ENCODE data around the gene HSPB7. TPM values are rescaled to one million over a fixed set of nuclear protein-coding genes. Genes with fewer than 3 reads are reported as not detected.

The HSPB7 gene
- total and polyA plus RNA-seq, 2 experiments from 2014 or later, result 0.13 TPM; not detected in 1

- H3F3A ChIP-seq (replicated peaks; ENCODE audit: low read depth), result no peaks in the 10 kb centered on the region
- H2AFZ ChIP-seq, result no peak overlapping the region
- no peaks in the 10 kb centered on the region for H3K79me2 ChIP-seq (replicated peaks; ENCODE audit: insufficient read depth)
- TF ChIP-seq STAT1 (IDR thresholded peaks at IDR 0.05; ENCODE audit: unreplicated experiment), result no peak
- TF ChIP-seq, protein P1, sequence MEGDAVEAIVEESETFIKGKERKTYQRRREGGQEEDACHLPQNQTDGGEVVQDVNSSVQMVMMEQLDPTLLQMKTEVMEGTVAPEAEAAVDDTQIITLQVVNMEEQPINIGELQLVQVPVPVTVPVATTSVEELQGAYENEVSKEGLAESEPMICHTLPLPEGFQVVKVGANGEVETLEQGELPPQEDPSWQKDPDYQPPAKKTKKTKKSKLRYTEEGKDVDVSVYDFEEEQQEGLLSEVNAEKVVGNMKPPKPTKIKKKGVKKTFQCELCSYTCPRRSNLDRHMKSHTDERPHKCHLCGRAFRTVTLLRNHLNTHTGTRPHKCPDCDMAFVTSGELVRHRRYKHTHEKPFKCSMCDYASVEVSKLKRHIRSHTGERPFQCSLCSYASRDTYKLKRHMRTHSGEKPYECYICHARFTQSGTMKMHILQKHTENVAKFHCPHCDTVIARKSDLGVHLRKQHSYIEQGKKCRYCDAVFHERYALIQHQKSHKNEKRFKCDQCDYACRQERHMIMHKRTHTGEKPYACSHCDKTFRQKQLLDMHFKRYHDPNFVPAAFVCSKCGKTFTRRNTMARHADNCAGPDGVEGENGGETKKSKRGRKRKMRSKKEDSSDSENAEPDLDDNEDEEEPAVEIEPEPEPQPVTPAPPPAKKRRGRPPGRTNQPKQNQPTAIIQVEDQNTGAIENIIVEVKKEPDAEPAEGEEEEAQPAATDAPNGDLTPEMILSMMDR (conservative IDR thresholded peaks at IDR 0.05; ENCODE audit: low read depth in 2 of 2), result no peak
- TF ChIP-seq ZNF331 (CRISPR knock-in tag; IDR thresholded peaks at IDR 0.05; ENCODE audit: low read depth), result no peak
- TF ChIP-seq, protein P2, sequence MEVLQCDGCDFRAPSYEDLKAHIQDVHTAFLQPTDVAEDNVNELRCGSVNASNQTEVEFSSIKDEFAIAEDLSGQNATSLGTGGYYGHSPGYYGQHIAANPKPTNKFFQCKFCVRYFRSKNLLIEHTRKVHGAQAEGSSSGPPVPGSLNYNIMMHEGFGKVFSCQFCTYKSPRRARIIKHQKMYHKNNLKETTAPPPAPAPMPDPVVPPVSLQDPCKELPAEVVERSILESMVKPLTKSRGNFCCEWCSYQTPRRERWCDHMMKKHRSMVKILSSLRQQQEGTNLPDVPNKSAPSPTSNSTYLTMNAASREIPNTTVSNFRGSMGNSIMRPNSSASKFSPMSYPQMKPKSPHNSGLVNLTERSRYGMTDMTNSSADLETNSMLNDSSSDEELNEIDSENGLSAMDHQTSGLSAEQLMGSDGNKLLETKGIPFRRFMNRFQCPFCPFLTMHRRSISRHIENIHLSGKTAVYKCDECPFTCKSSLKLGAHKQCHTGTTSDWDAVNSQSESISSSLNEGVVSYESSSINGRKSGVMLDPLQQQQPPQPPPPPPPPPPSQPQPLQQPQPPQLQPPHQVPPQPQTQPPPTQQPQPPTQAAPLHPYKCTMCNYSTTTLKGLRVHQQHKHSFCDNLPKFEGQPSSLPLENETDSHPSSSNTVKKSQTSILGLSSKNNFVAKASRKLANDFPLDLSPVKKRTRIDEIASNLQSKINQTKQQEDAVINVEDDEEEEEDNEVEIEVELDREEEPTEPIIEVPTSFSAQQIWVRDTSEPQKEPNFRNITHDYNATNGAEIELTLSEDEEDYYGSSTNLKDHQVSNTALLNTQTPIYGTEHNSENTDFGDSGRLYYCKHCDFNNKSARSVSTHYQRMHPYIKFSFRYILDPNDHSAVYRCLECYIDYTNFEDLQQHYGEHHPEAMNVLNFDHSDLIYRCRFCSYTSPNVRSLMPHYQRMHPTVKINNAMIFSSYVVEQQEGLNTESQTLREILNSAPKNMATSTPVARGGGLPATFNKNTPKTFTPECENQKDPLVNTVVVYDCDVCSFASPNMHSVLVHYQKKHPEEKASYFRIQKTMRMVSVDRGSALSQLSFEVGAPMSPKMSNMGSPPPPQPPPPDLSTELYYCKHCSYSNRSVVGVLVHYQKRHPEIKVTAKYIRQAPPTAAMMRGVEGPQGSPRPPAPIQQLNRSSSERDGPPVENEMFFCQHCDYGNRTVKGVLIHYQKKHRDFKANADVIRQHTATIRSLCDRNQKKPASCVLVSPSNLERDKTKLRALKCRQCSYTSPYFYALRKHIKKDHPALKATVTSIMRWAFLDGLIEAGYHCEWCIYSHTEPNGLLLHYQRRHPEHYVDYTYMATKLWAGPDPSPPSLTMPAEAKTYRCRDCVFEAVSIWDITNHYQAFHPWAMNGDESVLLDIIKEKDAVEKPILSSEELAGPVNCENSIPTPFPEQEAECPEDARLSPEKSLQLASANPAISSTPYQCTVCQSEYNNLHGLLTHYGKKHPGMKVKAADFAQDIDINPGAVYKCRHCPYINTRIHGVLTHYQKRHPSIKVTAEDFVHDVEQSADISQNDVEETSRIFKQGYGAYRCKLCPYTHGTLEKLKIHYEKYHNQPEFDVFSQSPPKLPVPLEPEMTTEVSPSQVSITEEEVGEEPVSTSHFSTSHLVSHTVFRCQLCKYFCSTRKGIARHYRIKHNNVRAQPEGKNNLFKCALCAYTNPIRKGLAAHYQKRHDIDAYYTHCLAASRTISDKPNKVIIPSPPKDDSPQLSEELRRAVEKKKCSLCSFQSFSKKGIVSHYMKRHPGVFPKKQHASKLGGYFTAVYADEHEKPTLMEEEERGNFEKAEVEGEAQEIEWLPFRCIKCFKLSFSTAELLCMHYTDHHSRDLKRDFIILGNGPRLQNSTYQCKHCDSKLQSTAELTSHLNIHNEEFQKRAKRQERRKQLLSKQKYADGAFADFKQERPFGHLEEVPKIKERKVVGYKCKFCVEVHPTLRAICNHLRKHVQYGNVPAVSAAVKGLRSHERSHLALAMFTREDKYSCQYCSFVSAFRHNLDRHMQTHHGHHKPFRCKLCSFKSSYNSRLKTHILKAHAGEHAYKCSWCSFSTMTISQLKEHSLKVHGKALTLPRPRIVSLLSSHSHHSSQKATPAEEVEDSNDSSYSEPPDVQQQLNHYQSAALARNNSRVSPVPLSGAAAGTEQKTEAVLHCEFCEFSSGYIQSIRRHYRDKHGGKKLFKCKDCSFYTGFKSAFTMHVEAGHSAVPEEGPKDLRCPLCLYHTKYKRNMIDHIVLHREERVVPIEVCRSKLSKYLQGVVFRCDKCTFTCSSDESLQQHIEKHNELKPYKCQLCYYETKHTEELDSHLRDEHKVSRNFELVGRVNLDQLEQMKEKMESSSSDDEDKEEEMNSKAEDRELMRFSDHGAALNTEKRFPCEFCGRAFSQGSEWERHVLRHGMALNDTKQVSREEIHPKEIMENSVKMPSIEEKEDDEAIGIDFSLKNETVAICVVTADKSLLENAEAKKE (CRISPR knock-in tag; IDR thresholded peaks at IDR 0.05), result no peak
- TF ChIP-seq EZH2 (IDR thresholded peaks at IDR 0.05; ENCODE audit: low read depth, unreplicated experiment), result no peak
- TF ChIP-seq, protein P3, sequence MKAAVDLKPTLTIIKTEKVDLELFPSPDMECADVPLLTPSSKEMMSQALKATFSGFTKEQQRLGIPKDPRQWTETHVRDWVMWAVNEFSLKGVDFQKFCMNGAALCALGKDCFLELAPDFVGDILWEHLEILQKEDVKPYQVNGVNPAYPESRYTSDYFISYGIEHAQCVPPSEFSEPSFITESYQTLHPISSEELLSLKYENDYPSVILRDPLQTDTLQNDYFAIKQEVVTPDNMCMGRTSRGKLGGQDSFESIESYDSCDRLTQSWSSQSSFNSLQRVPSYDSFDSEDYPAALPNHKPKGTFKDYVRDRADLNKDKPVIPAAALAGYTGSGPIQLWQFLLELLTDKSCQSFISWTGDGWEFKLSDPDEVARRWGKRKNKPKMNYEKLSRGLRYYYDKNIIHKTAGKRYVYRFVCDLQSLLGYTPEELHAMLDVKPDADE (IDR thresholded peaks at IDR 0.05), result no peak
- no peak for TF ChIP-seq CREB1 (CRISPR knock-in tag; IDR thresholded peaks at IDR 0.05; ENCODE audit: low read depth)
- no peak for TF ChIP-seq POLR2AphosphoS5 (IDR thresholded peaks at IDR 0.05; ENCODE audit: low read depth)
- no peak for TF ChIP-seq JUNB (IDR thresholded peaks at IDR 0.05; ENCODE audit: unreplicated experiment)
- TF ChIP-seq NANOG (IDR thresholded peaks at IDR 0.05; ENCODE audit: borderline replicate concordance), result no peak
- no peak for TF ChIP-seq EZH2phosphoT487 (IDR thresholded peaks at IDR 0.05; ENCODE audit: unreplicated experiment)
- TF ChIP-seq, protein P4, sequence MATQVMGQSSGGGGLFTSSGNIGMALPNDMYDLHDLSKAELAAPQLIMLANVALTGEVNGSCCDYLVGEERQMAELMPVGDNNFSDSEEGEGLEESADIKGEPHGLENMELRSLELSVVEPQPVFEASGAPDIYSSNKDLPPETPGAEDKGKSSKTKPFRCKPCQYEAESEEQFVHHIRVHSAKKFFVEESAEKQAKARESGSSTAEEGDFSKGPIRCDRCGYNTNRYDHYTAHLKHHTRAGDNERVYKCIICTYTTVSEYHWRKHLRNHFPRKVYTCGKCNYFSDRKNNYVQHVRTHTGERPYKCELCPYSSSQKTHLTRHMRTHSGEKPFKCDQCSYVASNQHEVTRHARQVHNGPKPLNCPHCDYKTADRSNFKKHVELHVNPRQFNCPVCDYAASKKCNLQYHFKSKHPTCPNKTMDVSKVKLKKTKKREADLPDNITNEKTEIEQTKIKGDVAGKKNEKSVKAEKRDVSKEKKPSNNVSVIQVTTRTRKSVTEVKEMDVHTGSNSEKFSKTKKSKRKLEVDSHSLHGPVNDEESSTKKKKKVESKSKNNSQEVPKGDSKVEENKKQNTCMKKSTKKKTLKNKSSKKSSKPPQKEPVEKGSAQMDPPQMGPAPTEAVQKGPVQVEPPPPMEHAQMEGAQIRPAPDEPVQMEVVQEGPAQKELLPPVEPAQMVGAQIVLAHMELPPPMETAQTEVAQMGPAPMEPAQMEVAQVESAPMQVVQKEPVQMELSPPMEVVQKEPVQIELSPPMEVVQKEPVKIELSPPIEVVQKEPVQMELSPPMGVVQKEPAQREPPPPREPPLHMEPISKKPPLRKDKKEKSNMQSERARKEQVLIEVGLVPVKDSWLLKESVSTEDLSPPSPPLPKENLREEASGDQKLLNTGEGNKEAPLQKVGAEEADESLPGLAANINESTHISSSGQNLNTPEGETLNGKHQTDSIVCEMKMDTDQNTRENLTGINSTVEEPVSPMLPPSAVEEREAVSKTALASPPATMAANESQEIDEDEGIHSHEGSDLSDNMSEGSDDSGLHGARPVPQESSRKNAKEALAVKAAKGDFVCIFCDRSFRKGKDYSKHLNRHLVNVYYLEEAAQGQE (IDR thresholded peaks at IDR 0.05; ENCODE audit: unreplicated experiment), result no peak
- no peak for TF ChIP-seq ZNF114 (CRISPR knock-in tag; IDR thresholded peaks at IDR 0.05)
- no peak for ATAC-seq
- H3K9me2 ChIP-seq (ENCODE audit: insufficient read depth), result no peaks in the 10 kb centered on the region
- DNase-seq (ENCODE audit: low spot score), result no peak
- H3K27ac ChIP-seq (ENCODE audit: low read depth), result no peak overlapping the region
- Mint-ChIP-seq H3K27ac (no peak overlapping the region), H3K4me3 (no peak overlapping the region), H3K4me1 (no peaks in the 10 kb centered on the region), H3K27me3 (ENCODE audit: insufficient read depth, low read depth, poor library complexity) (peaks cover 6% of the 10 kb centered on the region), H3K36me3 (ENCODE audit: low read depth) (peaks cover 35% of the 10 kb centered on the region), H3K9me3 (peaks cover 19% of the 10 kb centered on the region)
- no peak overlapping the region for H3K4me2 ChIP-seq
- no peak overlapping the region for H3K4me3 ChIP-seq
- no peaks in the 10 kb centered on the region for H3K27me3 ChIP-seq (ENCODE audit: insufficient read depth)
- H3K4me1 ChIP-seq (ENCODE audit: insufficient read depth), result no peaks in the 10 kb centered on the region
- H4K20me1 ChIP-seq (replicated peaks; ENCODE audit: insufficient read depth), result peaks cover 6% of the 10 kb centered on the region; the same call in 1 of the 2 replicates
- H3K36me3 ChIP-seq (ENCODE audit: insufficient read depth), result no peaks in the 10 kb centered on the region; the same call in 1 of the 2 replicates
These were observed 50.9 kb downstream of the HSPB7 start for GRCh38 chr1:15966956-15967344.
